ENCODE results near the gene MT1G.
A peak's percentile ranks its signal among the peaks of the same experiment; 100 is the strongest.
"Not testable (repeated sequence)": the region's sequence is repeated elsewhere in the genome, so short reads cannot be mapped to it uniquely, and the experiment has no call there.

Gene MT1G

DNA sequence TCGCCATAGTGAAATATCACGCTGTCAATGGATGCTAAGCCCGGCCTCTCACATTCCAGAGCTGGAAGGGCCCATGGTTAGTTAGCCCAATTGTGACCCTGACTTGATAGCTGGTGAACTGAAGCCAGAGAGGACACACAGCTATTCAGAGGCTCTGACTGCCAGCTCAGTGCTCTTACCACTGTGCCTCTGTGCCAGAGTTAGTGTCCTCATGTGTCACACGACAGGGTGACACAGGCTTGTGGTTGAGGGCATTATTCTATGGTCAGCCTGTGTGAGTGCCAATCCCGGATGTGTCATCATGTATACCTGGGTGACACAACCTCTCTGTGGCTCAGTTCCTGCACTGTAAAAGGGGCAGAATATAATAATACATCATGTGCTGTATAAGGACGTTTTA is 12.0 kb upstream of the MT1G start:
- no peak overlapping the region for H3K4me3 ChIP-seq (ENCODE audit: control insufficient read depth, low read depth, low read length)
- DNase-seq (ENCODE audit: low read depth) = no peak

DNA sequence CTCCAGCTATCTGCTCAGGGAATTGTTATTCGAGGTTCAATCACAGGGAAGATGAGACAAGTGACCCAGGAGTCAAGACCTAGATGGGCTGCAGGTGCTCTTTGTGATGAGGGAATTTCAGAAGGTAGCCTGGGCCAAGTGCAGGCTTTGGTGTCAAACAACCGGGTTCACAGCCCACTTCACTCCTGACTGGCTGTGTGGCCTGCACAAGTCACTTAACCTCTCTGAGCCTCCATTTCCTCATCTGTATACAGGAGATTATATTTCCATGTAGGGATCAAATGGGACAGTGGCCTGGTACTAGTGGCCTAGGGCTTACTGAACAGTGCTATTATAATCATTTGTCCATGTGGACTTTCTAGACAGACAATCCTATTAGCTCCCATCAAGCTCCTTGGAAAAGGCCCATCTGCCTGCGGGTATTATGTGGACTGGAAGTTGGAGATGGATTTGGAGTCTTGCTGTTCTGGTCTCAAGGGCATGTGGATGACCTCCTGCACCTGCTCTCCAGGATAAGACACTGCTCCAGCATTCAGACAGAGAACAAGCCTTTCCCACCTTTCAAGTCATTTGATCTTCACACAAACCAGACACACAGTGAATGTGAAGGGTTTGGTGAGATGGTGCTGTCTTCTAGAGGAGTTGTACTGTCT is 11.3 kb upstream of the MT1G start:
- TF ChIP-seq, protein P1, sequence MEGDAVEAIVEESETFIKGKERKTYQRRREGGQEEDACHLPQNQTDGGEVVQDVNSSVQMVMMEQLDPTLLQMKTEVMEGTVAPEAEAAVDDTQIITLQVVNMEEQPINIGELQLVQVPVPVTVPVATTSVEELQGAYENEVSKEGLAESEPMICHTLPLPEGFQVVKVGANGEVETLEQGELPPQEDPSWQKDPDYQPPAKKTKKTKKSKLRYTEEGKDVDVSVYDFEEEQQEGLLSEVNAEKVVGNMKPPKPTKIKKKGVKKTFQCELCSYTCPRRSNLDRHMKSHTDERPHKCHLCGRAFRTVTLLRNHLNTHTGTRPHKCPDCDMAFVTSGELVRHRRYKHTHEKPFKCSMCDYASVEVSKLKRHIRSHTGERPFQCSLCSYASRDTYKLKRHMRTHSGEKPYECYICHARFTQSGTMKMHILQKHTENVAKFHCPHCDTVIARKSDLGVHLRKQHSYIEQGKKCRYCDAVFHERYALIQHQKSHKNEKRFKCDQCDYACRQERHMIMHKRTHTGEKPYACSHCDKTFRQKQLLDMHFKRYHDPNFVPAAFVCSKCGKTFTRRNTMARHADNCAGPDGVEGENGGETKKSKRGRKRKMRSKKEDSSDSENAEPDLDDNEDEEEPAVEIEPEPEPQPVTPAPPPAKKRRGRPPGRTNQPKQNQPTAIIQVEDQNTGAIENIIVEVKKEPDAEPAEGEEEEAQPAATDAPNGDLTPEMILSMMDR (IDR thresholded peaks at IDR 0.05; ENCODE audit: control insufficient read depth, insufficient read depth, low read depth, low read length, missing control alignments) = no peak
- no peak overlapping the region for H3K4me3 ChIP-seq (ENCODE audit: control insufficient read depth, low read depth, low read length)
- no peak for DNase-seq (ENCODE audit: low read depth)

More for the DNA sequence above, 12.0 kb upstream of the MT1G start:
- TF ChIP-seq, protein P1 (IDR thresholded peaks at IDR 0.05; ENCODE audit: control insufficient read depth, insufficient read depth, low read depth, low read length, missing control alignments) = no peak

DNA sequence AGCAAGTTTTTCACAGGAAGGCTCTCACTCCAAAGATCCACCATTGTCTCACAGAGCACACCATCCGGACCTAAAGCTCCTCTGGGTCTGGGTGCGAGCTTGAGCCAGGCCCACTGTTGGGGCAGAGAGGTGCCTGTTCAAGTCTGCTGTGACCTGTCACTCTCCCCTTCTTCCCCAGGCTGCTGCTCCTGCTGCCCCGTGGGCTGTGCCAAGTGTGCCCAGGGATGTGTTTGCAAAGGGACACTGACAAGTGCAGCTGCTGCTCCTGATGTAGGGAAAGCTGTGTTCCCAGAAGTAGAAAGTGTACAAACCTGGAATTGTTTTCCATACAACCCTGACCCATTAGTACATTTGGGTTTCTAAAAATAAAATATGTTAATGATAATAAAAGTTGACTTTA is 9.6 kb upstream of the MT1G start:
- no peak overlapping the region for H3K4me3 ChIP-seq (ENCODE audit: control insufficient read depth, low read depth, low read length)
- no peak for DNase-seq (ENCODE audit: low read depth)
- TF ChIP-seq, protein P1 (IDR thresholded peaks at IDR 0.05; ENCODE audit: control insufficient read depth, insufficient read depth, low read depth, low read length, missing control alignments) = no peak

DNA sequence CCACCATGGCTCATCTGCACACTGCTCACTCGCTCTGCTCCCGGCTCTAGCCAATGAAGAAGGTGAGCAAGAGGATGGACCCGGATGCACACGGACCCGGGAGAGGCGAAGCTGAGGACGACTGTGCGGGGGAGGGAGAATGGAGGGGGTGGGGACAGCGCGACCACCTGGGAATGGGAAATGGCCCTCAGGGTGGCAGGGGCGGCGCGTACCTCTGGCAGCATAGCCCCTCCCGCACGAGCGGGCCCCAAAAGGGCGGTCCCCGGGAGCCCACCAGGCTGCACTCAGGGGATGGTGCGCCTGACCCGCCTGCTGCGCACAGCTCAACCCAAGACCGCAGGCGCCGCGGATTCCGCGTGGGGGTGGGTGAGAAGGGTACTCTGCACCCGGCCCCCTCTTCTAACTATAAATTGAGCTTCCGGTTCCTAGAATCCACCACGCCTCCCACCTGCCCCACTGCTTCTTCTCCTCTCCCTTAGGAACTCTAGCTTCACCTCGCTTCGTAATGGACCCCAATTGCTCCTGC is 7.9 kb upstream of the MT1G start:
- TF ChIP-seq, protein P1 (IDR thresholded peaks at IDR 0.05; ENCODE audit: control insufficient read depth, insufficient read depth, low read depth, low read length, missing control alignments) = no peak
- H3K4me3 ChIP-seq (ENCODE audit: control insufficient read depth, low read depth, low read length) = no peak overlapping the region
- no peak for DNase-seq (ENCODE audit: low read depth)

DNA sequence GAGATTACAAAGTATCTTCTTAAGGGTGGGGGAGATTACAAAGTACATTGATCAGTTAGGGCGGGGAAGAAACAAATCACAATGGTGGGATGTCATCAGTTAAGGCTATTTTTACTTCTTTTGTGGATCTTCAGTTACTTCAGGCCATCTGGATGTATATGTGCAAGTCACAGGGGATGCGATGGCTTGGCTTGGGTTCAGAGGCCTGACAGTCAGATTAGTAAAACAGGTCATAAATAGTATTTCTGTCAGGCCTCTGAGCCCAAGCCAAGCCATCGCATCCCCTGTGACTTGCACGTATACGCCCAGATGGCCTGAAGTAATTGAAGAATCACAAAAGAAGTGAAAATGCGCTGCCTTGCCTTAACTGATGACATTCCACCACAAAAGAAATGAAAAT is 6.7 kb upstream of the MT1G start:
- not testable (repeated sequence) for DNase-seq (ENCODE audit: low read depth); H3K4me3 ChIP-seq (ENCODE audit: control insufficient read depth, low read depth, low read length)

DNA sequence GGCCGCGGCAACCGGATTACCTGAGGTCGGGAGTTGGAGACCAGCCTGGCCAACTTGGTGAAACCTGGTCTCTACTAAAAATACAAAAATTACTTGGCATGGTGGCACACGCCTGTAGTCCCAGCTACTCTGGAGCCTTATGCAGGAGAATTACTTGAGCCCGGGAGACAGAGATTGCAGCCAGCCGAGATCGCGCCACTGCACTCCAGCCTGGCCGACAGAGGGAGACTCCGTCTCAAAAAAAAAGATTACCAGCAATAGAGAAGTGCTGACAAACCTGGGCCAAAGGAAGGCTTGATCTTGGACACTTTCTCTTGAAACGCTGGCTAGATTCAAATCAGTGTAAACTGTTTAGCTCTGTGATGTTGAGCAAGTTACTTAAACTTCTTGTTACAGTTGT is 6.1 kb upstream of the MT1G start:
- no peak for DNase-seq (ENCODE audit: low read depth)
- no peak overlapping the region for H3K4me3 ChIP-seq (ENCODE audit: control insufficient read depth, low read depth, low read length)
- TF ChIP-seq, protein P1 (IDR thresholded peaks at IDR 0.05; ENCODE audit: control insufficient read depth, insufficient read depth, low read depth, low read length, missing control alignments) = peak; percentile 56

DNA sequence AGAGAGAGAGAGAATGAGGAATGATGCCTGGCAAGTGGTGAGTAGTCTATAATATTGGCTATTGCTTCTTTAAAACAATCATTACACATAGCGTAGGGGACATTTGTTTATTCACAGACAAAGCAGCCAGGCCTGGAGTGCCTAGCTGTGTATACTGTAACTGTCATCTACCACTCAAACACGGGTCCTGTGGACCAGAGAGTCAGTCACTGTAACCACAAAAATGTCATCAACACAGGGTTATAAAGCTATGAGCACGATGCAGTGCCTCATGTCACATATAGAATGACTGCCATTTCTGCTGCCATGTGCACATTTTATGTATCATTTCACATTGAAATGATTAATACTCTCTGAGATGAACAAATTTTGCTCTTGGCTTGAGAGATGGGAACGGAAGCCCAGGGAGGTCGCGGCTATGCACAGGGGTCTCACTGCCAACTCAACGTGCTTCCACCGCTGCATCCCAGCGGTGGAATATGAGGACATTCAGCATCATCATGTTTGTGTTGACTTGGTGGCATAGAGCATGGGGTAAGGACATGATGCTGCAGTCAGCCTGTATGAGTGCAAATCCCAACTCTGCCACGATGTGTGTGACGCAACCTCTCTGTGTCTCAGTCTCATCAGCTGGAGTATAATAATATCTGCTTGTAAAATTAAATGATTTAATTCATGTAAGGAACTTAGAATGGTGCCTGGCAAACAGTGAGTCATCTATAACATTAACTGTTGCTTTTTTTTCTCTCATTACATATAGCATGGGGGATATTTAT is 5.1 kb upstream of the MT1G start:
- TF ChIP-seq, protein P1 (IDR thresholded peaks at IDR 0.05; ENCODE audit: control insufficient read depth, insufficient read depth, low read depth, low read length, missing control alignments) = no peak
- H3K4me3 ChIP-seq (ENCODE audit: control insufficient read depth, low read depth, low read length) = no peak overlapping the region
- no peak for DNase-seq (ENCODE audit: low read depth)

DNA sequence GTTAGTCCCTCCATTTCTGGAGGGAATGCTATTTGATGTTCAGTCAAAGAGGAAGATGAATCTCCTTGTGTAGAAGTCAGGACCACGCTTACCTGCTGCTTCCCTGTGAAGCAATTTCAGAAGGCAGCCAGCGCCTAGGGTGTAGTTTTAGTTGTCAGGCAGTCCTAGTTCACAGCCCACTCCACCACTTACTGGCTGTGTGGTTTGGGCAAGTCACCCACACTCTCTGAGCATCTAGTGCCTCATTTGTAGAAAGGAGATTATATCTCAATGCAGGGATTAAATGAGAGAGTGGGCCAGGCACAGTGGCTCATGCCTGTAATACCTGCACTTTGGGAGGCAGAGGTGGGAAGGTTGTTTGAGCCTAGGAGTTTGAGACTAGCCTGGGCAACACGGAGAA is 4.3 kb upstream of the MT1G start:
- not testable (repeated sequence) for DNase-seq (ENCODE audit: low read depth); H3K4me3 ChIP-seq (ENCODE audit: control insufficient read depth, low read depth, low read length)

DNA sequence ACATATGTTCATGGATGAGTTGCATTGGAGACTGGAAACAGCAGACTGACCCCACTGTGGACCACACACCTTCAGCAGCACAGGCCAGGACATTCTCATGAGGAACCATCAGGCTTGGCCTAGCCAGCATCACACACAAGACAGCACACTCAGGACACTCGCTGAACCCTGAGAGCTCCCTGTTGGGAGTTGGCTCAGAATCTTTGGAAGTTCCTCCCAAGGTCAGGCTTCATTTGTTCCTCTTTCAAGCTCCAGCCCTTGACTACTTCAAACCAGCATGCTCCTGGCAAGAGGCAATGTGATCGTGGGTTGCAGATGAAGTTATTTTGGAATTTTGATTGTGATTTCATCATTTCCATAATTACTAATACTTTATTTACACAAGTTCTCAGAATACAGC is 3.8 kb upstream of the MT1G start:
- H3K4me3 ChIP-seq (ENCODE audit: control insufficient read depth, low read depth, low read length); DNase-seq (ENCODE audit: low read depth): not testable (repeated sequence)
